Bronchial epithelial cell (primary cell): ENCODE results near the gene EML3. TPM values are rescaled to one million over a fixed set of nuclear protein-coding genes. Genes with fewer than 3 reads are reported as not detected.
A peak's percentile ranks its signal among the peaks of the same experiment; 100 is the strongest.

Source experiments
- DNase-seq: peaks from one replicate; pipeline ENCODE4 v3.0.0-alpha.2; 2010; ENCODE audit warnings: low read depth
- FAIRE-seq: peaks from 2 replicates; lab custom pipeline; 2011; peaks lifted over from hg19 to GRCh38; lab: Jason Lieb, UNC
- H3K27me3 ChIP-seq: 2 replicates; pipeline ENCODE4 v1.5.1; 2011; ENCODE audit warnings: low read length; ENCODE audit not compliant: control insufficient read depth, insufficient read depth
- H3K36me3 ChIP-seq: 2 replicates; pipeline ENCODE4 v1.5.1; 2011; ENCODE audit warnings: low read length; ENCODE audit not compliant: control insufficient read depth, insufficient read depth
- H3K4me3 ChIP-seq: 2 replicates; pipeline ENCODE4 v1.5.1; 2011; ENCODE audit warnings: mild to moderate bottlenecking, low read depth, low read length, control low read depth
- total RNA-seq: library from RNA; depleted of rRNA; stranded (reverse); fragments of >200 nt; gene quantifications from 2 replicates; pipeline ENCODE4 v1.2.1, GENCODE V29; 2014
- TF ChIP-seq, protein P1 (sequence below): IDR thresholded peaks from 2 replicates; pipeline ENCODE4 v1.5.1; 2011; ENCODE audit warnings: mild to moderate bottlenecking, moderate library complexity, low read length, control low read depth, inconsistent platforms; ENCODE audit not compliant: insufficient read depth, severe bottlenecking

Gene EML3
- total RNA-seq, 1 donor from 2014 or later: 10.0 TPM

DNA sequence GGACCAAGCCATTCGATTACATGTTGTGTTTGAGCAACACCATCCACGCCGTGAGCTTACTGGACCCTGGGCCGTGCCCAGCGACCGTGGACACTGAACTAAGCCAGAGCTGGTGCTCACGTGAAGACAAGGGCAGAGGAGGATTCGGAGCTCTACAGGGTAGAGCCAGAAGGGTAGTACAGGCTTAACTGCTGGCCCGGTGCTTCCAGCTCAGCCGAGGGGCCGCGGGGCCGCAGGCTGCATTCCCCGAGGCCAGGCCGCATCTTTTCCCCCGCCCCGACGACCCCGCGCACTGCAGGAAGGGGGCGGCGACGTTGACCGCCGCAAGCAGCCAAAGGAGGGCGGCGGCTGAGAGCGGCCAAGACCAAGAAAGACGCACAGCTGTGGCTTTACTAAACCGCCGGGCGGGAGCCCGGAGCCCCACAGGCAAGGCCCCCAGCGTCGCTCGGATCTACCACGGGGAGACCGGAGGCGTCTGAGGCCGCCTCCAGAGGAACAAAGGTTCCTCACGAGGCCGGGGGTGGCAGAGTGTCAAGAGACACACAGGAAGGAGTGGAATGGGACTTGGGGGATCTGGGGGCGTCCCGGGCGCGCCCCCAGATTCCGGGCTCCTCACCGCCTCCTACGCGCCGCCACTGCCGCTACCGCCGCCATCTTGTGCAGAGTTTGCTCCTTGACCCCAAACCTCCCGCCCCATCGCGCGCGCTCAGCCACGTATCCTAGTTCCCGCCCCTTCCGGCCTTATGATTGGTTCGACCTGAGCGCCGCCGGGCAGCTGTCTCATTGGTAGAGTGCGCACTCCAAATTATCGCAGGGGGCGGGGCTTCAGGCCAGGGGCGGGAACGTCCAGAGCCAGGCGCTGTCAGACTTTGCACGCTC, 33.6 kb upstream of the EML3 start, which contains the start of gene GANAB:
Gene GANAB, minus strand, starts transcription at position 668 of the 879 bp plus-strand sequence. Its CDS starts 14 bp downstream, at position 654.
- peak within 1 kb of the TSS; percentile 89 for H3K4me3 ChIP-seq
- TF ChIP-seq, protein P1, sequence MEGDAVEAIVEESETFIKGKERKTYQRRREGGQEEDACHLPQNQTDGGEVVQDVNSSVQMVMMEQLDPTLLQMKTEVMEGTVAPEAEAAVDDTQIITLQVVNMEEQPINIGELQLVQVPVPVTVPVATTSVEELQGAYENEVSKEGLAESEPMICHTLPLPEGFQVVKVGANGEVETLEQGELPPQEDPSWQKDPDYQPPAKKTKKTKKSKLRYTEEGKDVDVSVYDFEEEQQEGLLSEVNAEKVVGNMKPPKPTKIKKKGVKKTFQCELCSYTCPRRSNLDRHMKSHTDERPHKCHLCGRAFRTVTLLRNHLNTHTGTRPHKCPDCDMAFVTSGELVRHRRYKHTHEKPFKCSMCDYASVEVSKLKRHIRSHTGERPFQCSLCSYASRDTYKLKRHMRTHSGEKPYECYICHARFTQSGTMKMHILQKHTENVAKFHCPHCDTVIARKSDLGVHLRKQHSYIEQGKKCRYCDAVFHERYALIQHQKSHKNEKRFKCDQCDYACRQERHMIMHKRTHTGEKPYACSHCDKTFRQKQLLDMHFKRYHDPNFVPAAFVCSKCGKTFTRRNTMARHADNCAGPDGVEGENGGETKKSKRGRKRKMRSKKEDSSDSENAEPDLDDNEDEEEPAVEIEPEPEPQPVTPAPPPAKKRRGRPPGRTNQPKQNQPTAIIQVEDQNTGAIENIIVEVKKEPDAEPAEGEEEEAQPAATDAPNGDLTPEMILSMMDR: no peak
- DNase-seq (peak; percentile 87), FAIRE-seq (no peak)
- no peaks in the 10 kb centered on the region for H3K27me3 ChIP-seq
- peaks cover 18% of the 10 kb centered on the region for H3K36me3 ChIP-seq

DNA sequence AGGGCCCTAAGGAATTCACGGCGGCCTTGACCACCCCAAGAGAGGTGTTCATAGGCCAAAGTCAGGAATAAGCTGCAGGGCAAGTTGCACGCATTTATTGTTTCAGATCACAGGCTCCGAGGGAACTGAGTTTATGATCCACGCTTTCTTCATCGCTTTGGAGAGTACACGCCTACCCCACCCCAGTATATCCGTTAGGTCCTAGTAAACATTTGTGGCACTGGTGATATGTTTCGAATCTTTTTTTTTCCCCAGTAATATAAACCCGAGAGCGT, 33.0 kb upstream of the EML3 start:
- peak overlapping the region; percentile 89 for H3K4me3 ChIP-seq
- no peak for FAIRE-seq
- DNase-seq: no peak
- TF ChIP-seq, protein P1: no peak
- peaks cover 18% of the 10 kb centered on the region for H3K36me3 ChIP-seq
- no peaks in the 10 kb centered on the region for H3K27me3 ChIP-seq

DNA sequence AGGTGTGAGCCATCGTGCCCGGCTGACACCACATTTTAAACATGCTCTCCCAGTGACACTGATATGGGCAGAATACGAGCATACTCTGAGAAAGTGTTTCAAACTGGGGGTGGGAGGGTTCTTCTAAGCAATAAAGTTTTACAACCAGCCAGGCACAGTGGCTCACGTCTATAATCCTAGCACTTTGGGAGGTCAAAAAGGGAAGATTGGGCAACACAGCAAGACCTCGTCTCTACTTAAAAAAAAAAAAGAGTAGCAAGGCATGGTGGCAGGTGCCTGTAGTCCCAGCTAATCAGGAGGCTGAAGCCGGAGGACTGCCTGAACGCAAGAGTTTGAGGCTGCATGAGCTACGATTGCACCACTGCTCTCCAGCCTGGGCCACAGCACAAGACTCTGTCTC, 31.6 kb upstream of the EML3 start:
- peaks cover 19% of the 10 kb centered on the region for H3K36me3 ChIP-seq
- no peaks in the 10 kb centered on the region for H3K27me3 ChIP-seq
- TF ChIP-seq, protein P1: no peak
- FAIRE-seq: no peak
- H3K4me3 ChIP-seq: no peak overlapping the region
- no peak for DNase-seq

DNA sequence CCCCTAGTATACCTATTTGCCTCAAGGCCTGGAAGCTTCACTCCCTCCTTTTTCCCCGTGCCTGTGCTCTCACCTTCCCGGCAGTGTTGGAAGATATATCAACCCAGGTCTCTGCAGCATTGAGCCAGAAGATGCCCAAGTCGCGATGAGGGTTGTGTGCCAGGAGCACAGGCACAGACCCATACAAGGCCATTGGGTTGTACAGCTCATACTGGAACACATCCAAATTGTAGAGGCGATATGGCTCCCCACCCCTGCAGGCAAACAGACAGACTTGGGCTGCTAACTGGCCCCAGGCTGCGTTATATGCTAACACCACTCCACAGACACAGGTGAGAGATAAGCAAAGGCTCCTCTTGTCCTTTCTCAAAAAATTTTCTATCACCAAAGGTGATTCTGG, 19.9 kb upstream of the EML3 start:
- FAIRE-seq (peak; percentile 28), DNase-seq (no peak)
- H3K36me3 ChIP-seq: peaks cover 56% of the 10 kb centered on the region
- no peaks in the 10 kb centered on the region for H3K27me3 ChIP-seq
- TF ChIP-seq, protein P1: no peak
- no peak overlapping the region for H3K4me3 ChIP-seq

DNA sequence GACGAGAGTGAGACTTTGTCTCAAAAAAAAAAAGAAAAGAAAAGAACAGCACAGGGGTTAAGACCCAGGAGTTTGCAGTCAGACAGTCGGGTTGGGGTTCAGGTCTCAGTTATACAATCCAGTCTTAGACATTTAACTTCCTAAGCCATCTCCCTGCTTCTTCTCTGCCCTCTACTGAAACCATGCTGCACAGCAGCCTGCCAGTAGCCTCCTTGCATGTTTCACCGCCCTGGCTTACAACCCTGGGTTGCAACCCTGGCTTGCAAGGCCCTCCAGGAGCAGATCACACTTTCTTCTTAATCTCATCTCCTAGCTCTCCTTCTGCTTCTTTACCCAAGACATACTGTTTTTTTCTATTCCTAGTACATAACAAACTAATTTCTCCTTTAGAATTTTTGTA, 15.1 kb upstream of the EML3 start:
- TF ChIP-seq, protein P1: peak; percentile 26
- Histone ChIP-seq H3K27me3 (no peaks in the 10 kb centered on the region), H3K36me3 (peaks cover 50% of the 10 kb centered on the region), H3K4me3 (no peak overlapping the region)
- FAIRE-seq: no peak
- no peak for DNase-seq
